ENCODE measurements around the gene FASLG. TPM values are rescaled to one million over a fixed set of nuclear protein-coding genes. Genes with fewer than 3 reads are reported as not detected.

The FASLG gene
- total RNA-seq, 1 donor from 2014 or later, result not detected

DNA sequence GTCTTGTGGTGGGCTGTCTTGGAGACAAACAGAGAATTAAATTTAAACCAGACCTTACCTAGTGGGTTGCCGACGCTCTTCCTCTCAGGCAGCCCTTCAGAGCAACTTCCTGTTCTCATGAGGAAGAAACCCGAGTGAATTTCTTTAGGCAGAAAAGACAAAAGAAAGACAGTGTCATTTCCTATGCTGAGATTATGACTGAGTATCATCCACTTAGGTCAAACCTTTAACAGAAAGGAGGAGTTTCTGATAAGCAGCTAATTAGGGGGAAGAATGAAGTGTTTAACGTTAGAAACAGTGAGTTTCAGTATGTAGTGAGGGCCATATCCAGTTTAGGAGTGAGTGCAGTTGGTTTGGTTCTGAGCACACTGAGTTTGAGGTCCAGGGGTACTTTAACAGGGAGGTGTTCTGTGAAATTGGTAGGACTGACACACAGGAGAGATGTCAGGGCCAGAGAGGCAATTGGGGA is 38.7 kb downstream of the FASLG start:
- H3K27me3 ChIP-seq (ENCODE audit: low read depth), result no peaks in the 10 kb centered on the region
- no peak for DNase-seq
- H3K36me3 ChIP-seq, result no peaks in the 10 kb centered on the region
- TF ChIP-seq, protein P1, sequence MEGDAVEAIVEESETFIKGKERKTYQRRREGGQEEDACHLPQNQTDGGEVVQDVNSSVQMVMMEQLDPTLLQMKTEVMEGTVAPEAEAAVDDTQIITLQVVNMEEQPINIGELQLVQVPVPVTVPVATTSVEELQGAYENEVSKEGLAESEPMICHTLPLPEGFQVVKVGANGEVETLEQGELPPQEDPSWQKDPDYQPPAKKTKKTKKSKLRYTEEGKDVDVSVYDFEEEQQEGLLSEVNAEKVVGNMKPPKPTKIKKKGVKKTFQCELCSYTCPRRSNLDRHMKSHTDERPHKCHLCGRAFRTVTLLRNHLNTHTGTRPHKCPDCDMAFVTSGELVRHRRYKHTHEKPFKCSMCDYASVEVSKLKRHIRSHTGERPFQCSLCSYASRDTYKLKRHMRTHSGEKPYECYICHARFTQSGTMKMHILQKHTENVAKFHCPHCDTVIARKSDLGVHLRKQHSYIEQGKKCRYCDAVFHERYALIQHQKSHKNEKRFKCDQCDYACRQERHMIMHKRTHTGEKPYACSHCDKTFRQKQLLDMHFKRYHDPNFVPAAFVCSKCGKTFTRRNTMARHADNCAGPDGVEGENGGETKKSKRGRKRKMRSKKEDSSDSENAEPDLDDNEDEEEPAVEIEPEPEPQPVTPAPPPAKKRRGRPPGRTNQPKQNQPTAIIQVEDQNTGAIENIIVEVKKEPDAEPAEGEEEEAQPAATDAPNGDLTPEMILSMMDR (IDR thresholded peaks at IDR 0.05; ENCODE audit: borderline replicate concordance), result no peak
- no peak overlapping the region for H3K27ac ChIP-seq (replicated peaks)
- no peak overlapping the region for H3K4me3 ChIP-seq
- peaks cover 15% of the 10 kb centered on the region for H3K4me1 ChIP-seq
- no peaks in the 10 kb centered on the region for H3K9me3 ChIP-seq (replicated peaks)
- intact Hi-C loops (cut with micrococcal nuclease), result no loop called here

DNA sequence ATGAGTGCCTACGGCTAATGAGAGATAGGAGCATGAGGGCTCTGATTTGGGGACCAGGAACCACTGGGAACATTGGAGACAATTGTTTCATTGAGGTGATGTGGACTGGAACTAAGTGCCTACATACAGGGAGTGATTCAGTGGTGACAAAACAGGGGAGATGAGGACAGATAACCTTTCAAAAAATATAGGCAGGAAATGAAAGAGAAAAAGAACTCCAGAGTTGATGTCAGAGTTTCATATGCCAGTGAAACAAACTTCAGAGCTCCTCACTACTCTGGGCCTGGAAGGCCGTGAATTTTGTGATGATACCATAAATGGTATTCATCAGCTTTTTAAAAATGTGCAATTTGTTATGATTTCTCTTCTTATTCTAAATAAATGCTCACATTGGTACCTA is 39.3 kb downstream of the FASLG start:
- Histone ChIP-seq H3K4me1 (peaks cover 15% of the 10 kb centered on the region), H3K36me3 (no peaks in the 10 kb centered on the region), H3K9me3 (replicated peaks) (no peaks in the 10 kb centered on the region), H3K27me3 (ENCODE audit: low read depth) (no peaks in the 10 kb centered on the region), H3K4me3 (no peak overlapping the region), H3K27ac (replicated peaks) (no peak overlapping the region)
- TF ChIP-seq, protein P1 (IDR thresholded peaks at IDR 0.05; ENCODE audit: borderline replicate concordance), result no peak
- intact Hi-C loops (cut with micrococcal nuclease), result no loop called here
- DNase-seq, result no peak

DNA sequence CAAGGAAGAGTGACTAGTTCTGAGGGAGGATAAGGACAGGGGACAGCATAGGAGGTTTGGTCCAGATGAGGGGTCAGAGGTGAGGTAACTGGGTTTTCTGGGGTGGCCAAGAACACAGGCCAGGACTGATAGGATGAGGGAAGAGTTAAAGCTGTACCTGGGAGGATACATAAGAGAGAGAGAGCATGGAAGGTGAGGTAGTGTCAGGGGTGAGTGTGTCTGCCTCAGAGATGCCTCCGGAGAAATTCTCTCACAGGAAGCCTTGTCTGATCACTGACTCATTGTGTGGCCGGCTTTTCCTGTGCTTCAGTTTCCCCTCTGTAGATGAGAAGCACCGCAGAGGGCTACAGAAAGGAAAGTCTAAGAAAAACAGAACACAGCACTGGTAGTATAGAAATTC is 40.2 kb downstream of the FASLG start:
- no peak for DNase-seq
- Histone ChIP-seq H3K36me3 (no peaks in the 10 kb centered on the region), H3K9me3 (replicated peaks) (no peaks in the 10 kb centered on the region), H3K4me3 (no peak overlapping the region), H3K4me1 (peaks cover 15% of the 10 kb centered on the region), H3K27me3 (ENCODE audit: low read depth) (no peaks in the 10 kb centered on the region), H3K27ac (replicated peaks) (peak overlapping the region; percentile 62)
- TF ChIP-seq, protein P1 (IDR thresholded peaks at IDR 0.05; ENCODE audit: borderline replicate concordance), result no peak
- intact Hi-C loops (cut with micrococcal nuclease), result no loop called here

DNA sequence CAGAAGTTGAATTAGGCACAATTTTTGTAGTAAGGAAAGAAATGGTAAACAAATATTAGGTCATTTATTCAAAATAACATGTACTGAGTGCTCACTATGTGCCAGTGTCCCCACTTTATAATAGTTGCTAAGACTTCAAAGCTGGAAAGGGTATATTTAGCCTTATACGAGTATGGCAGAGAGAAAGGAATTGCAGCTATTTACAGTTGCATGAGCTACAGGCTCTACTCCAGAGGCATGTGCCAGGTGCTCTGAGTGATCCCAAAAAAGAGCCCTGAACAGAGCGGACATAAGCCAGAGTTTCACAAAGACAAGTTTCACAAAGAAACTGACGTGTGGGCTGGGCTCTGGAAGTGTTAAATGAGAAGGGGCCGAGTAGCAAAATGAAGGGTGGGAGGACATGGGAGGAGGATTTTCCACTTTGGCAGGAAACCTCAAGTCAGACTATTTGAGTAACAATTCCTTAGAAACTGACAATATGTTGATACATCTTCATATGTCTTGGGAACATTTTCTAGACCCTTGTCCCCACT is 40.9 kb downstream of the FASLG start:
- H3K4me1 ChIP-seq, result peaks cover 15% of the 10 kb centered on the region
- no peaks in the 10 kb centered on the region for H3K36me3 ChIP-seq
- DNase-seq, result no peak
- no peak overlapping the region for H3K4me3 ChIP-seq
- H3K27ac ChIP-seq (replicated peaks), result peak overlapping the region; percentile 62
- H3K9me3 ChIP-seq (replicated peaks), result no peaks in the 10 kb centered on the region
- no peaks in the 10 kb centered on the region for H3K27me3 ChIP-seq (ENCODE audit: low read depth)
- TF ChIP-seq, protein P1 (IDR thresholded peaks at IDR 0.05; ENCODE audit: borderline replicate concordance), result no peak
- intact Hi-C loops (cut with micrococcal nuclease), result no loop called here

DNA sequence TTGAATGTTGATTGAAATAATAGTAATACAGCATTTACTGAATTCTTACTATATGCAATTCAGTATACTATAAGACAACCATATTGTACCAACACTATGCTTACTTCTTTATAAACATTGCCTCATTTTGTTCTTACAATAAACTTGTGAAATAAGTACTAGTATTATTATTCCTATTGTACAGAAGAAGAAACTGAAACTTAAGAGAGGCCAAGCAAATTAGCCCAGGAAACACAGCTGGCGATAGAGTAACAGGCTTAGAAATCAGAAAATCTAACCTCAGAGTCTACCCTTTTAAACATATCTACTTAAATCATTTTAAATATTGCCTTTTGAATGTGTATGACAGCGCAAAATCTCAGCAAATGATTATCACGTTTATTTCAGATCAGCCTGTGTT is 41.7 kb downstream of the FASLG start:
- intact Hi-C loops (cut with micrococcal nuclease), result no loop called here
- H3K36me3 ChIP-seq, result no peaks in the 10 kb centered on the region
- no peak overlapping the region for H3K4me3 ChIP-seq
- no peak for DNase-seq
- H3K9me3 ChIP-seq (replicated peaks), result no peaks in the 10 kb centered on the region
- peaks cover 15% of the 10 kb centered on the region for H3K4me1 ChIP-seq
- H3K27ac ChIP-seq (replicated peaks), result no peak overlapping the region
- no peaks in the 10 kb centered on the region for H3K27me3 ChIP-seq (ENCODE audit: low read depth)
- TF ChIP-seq, protein P1 (IDR thresholded peaks at IDR 0.05; ENCODE audit: borderline replicate concordance), result no peak
